GM23248 (cell line): ENCODE measurements around the gene NBEAL2.

Experiments
- EZH2 ChIP-seq: fragments of 200-600 bp; sonication (generic); IDR thresholded peaks from 2 replicates; pipeline ENCODE4 v1.6.1; 2018; ENCODE audit warnings: antibody characterized with exemption, mild to moderate bottlenecking; ENCODE audit not compliant: insufficient read depth, poor library complexity, severe bottlenecking
- EZH2phosphoT487 ChIP-seq: fragments of 200-600 bp; sonication (generic); IDR thresholded peaks from 2 replicates; pipeline ENCODE4 v1.6.1; 2018; ENCODE audit warnings: antibody characterized with exemption, moderate library complexity, mild to moderate bottlenecking, low read depth; ENCODE audit not compliant: insufficient read depth

GRCh38 chr3:46987743-46988401, 8.4 kb downstream of the NBEAL2 start:
- TF ChIP-seq EZH2phosphoT487 (no peak), EZH2 (no peak)
